ENCODE results near the gene INPP5K. TPM values are rescaled to one million over a fixed set of nuclear protein-coding genes. Genes with fewer than 3 reads are reported as not detected.
"Not testable (repeated sequence)": the region's sequence is repeated elsewhere in the genome, so short reads cannot be mapped to it uniquely, and the experiment has no call there.

Gene INPP5K
- total RNA-seq (2014; rRNA removed; shearing (Covaris generic); ENCODE audit: low replicate concordance): 30.8 and 75.0 TPM in 2 replicates

DNA sequence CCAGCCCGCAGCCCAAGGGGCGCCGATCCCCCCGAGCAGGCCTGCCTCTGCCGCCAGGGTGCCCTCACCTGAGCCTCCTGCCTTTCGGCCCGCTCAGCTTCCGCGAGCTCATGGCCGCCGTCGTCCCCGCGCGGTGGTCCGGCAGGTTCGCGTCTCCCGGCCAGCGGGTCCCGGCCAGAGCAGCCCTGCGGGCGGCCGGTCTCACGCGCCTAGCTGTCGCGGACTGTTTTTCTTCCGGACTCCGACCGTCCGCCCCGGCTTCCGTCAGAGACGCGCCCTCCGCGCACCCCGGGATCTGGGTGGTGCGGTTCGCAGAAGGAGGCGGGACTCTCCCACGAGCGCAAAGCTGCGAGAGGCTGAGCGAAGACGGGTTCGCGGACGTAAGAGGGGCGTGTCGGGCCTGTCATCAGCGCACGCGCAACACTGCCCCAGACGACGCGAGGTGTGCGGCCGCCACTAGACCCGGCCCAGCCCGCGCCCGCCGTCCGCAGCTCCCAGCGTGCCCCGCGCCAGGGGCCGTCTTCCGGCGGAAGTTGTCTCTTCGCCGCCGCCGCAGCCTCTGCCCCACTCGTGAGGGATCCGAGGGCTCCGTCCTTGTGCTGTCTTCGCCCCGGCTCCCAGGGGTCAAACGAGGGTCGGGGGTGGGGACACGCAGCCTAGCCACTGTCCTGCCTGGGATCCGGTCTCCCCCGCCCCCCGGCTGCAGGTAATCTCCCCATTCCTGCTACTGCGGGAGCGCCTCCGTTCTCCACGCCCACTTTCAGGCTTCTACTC lies at the start of gene INPP5K:
Gene INPP5K (minus strand): TSS at position 225 of the 774 bp plus-strand sequence. CDS start 113 bp downstream, at position 112.
- DNase-seq: peak; percentile 94
- H3K27me3 ChIP-seq: no peaks in the 10 kb centered on the region
- H3K9me3 ChIP-seq: no peaks in the 10 kb centered on the region
- no peaks in the 10 kb centered on the region for H3K36me3 ChIP-seq
- peak within 1 kb of the TSS; percentile 96 for H3K4me3 ChIP-seq

DNA sequence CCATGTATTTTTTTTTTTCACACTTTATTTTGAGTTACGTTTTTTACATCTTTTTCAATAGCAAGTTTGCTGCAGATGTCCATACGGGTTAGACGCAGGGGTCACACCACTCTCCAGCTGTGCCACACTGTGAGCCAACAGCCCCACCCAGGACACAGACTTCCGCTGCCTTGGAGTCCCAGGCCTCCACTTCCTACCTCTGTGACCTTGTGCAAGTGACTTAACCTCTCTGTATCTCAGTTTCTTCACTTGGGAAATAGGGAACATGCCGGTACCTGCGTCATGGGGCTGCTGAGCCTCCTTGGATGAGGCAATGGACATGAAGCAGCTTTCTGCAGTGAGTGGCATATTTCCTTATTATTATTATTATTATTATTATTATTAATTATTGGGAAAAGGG lies 49.5 kb upstream of the INPP5K start:
- Histone ChIP-seq H3K9me3 (no peaks in the 10 kb centered on the region), H3K4me3 (no peak overlapping the region), H3K36me3 (no peaks in the 10 kb centered on the region), H3K27me3 (no peaks in the 10 kb centered on the region)
- no peak for DNase-seq

GRCh38 chr17:1563786-1564613 lies 47.6 kb upstream of the INPP5K start:
- H3K9me3 ChIP-seq: no peaks in the 10 kb centered on the region
- H3K27me3 ChIP-seq: no peaks in the 10 kb centered on the region
- no peak for DNase-seq
- H3K36me3 ChIP-seq: no peaks in the 10 kb centered on the region
- no peak overlapping the region for H3K4me3 ChIP-seq

DNA sequence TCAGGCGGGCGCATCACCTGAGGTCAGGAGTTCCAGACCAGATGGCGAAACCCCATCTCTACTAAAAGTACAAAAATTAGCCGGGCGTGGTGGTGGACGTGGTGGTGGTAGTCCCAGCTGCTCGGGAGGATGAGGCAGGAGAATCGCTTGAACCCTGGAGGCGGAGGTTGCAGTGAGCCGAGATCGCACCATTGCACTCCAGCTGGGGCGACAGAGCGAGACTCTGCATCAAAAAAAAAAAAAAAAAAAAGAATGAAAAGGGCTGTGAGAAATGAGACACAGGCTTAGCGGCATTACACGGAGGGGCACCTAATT lies 47.0 kb upstream of the INPP5K start:
- H3K4me3 ChIP-seq, DNase-seq, H3K9me3 ChIP-seq, H3K36me3 ChIP-seq, H3K27me3 ChIP-seq: not testable (repeated sequence)

DNA sequence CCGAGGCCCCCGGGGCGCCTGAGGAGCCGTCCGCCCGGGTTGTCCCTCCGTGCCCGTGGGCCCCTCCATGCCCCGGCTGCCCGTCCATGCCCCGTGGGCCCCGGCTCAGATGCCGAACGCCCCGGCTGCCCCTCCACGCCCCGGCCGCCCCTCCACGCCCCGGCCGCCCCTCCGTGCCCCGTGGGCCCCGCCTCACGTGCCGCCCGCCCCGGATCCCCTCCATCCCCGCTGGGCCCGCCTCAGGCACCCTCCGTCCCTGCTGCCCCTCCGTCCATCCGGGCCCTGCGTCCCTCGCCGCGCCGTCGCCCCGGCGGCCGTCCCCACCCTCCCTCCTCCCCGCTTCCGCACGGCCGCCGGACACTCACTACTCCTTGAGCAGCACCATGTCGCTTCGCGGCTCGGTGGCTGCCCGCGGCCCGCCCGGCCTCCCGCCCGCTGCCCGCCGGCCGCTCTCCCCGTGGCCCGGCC lies 45.8 kb upstream of the INPP5K start:
- Histone ChIP-seq H3K36me3 (no peaks in the 10 kb centered on the region), H3K27me3 (no peaks in the 10 kb centered on the region), H3K9me3 (no peaks in the 10 kb centered on the region), H3K4me3 (peak overlapping the region; percentile 54)
- peak; percentile 30 for DNase-seq

DNA sequence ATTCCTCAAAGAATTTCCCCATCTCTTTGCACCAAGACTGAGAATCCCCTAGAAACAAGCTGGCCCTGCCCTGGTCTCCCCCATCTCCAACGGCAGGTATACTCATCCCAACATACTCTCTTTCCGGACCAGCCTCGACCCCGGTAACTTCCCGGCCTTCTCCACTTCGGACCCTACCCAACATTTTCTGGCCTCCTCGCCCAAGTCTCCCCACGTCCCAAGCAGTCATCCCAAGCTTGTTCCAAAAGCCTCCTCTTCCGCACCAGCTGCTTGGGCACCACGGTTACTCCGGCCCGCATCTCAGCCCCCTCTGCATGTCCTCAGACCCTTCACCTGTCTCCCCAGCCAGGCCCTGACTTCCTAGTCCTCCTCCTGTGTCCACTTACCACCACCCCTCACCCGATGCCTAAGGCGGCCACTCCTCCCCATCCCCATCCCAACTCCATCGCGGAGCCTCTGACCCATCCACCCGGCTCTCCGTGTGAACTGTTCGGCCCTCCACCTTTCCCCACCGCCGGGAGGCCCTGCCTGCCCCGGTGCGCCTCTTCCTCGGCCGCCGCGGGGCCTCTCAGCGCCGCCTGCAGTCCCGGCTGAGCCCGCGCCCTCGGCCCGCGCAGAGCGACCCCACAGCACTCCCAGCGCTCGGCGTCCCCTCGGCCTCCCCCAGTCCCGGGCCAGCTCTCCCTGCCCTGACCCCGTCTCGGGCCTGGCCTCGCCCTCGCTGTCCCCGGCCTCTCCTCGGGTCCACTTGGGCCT lies 45.2 kb upstream of the INPP5K start:
- Histone ChIP-seq H3K36me3 (no peaks in the 10 kb centered on the region), H3K27me3 (no peaks in the 10 kb centered on the region), H3K9me3 (no peaks in the 10 kb centered on the region), H3K4me3 (peak overlapping the region; percentile 54)
- no peak for DNase-seq

DNA sequence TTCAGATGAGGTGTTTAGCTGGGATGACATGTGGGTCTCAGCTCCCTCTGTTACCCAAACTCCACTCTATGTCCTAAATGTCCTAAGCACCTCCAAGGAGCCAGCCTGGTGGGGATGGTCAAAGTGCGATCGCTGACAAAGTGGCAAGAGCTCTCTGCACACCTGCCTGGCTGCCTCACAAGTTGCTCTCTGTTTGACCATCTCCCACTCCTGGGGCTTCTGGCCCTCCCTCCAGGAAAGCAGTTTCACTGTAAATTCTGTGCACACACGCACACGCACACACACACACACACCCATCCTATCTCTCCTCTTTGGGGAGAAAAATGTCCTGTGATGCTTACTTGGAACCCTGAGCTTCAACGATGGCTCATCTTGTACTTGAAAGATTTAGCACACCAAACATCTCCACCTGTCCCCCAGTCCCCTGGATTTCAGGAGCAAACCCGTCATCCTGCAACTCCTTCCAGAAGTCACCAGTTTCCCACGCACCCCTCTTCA lies 44.5 kb upstream of the INPP5K start:
- Histone ChIP-seq H3K36me3 (no peaks in the 10 kb centered on the region), H3K9me3 (no peaks in the 10 kb centered on the region), H3K27me3 (no peaks in the 10 kb centered on the region), H3K4me3 (no peak overlapping the region)
- DNase-seq: no peak

DNA sequence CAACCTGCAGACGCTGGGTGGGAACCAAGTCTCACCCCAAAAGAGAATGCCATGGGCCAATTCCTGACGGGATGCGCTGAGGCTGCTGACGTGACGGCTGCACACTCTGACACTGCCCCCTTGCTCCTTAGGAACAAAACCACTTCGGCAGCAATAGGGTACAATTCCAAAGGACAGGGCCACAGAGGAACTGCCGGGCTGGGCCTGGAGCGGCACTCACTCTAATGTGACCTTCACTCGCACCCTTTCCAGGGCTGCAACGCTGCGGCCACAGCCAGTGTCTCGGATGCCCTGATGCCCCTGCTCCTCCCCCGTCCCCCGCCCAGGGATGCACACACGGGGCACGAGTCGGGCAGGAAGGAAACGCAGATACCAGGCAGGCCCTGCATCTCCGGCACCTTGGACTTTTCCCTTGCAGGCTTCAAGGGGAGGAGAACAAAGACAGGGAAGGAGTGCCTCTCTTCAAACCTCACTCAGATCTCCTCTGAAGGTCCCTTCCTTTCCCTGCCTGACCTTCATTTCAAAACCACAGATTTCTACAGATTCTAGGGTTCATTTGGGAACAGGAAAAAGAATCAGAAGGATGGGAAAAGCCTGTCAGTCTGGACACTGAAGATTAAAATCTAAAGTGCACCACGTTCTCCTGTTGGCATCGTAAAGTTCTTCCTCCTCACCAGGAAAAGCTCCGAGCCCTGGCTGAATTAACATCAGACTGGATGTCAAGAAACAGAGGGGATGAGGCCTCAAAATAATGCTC lies 43.9 kb upstream of the INPP5K start:
- Histone ChIP-seq H3K36me3 (no peaks in the 10 kb centered on the region), H3K27me3 (no peaks in the 10 kb centered on the region), H3K9me3 (no peaks in the 10 kb centered on the region), H3K4me3 (no peak overlapping the region)
- no peak for DNase-seq

- H3K4me3 ChIP-seq: no peak overlapping the region
- no peaks in the 10 kb centered on the region for H3K36me3 ChIP-seq
- no peak for DNase-seq
- H3K27me3 ChIP-seq: no peaks in the 10 kb centered on the region
- no peaks in the 10 kb centered on the region for H3K9me3 ChIP-seq
Observed at GRCh38 chr17:1559047-1560043, 42.9 kb upstream of the INPP5K start.

GRCh38 chr17:1558401-1558800 lies 42.0 kb upstream of the INPP5K start:
- Histone ChIP-seq H3K27me3 (no peaks in the 10 kb centered on the region), H3K4me3 (no peak overlapping the region), H3K36me3 (no peaks in the 10 kb centered on the region; the same call in 1 of the 2 replicates), H3K9me3 (no peaks in the 10 kb centered on the region)
- DNase-seq: no peak

DNA sequence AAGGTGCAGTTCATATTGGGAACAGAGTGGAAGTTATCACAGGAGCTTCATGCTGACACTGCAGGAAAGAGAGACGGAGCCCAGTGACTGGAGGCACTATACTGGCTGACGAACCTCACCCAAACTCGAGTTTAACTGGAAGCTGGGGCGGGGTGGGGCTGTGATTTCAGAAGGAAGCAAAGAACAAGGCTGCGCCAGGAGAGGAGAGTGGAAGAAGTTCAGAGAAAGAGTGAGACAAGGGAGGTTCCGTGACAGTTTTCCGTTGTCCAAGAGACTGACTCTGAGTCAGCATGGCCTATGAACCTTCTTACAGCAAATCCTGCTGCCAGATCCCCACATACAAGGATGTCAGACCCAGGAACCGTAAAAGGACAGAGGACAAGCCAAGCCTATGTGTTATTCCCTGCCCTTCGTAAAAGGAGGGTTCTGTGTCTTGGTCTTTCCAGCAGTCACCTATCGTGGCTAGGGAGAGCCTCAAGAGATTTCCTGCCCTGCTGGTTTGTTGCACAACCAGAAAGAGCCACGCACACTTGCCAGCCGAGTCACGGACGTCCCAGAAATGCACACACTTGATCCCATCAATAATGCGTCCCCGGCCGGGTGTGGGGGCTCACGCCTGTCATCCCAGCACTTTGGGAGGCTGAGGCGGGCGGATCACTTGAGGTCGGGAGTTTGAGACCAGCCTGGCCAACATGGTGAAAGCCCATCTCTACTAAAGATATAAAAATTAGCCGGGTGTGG lies 41.1 kb upstream of the INPP5K start:
- no peaks in the 10 kb centered on the region; the same call in none of the 2 replicates for H3K36me3 ChIP-seq
- no peak for DNase-seq
- no peaks in the 10 kb centered on the region for H3K9me3 ChIP-seq
- no peak overlapping the region for H3K4me3 ChIP-seq
- H3K27me3 ChIP-seq: no peaks in the 10 kb centered on the region

GRCh38 chr17:1555651-1556471 lies 39.4 kb upstream of the INPP5K start:
- Histone ChIP-seq H3K36me3 (peaks cover 3% of the 10 kb centered on the region), H3K9me3 (no peaks in the 10 kb centered on the region), H3K27me3 (no peaks in the 10 kb centered on the region), H3K4me3 (no peak overlapping the region)
- no peak for DNase-seq

GRCh38 chr17:1554751-1555540 lies 38.5 kb upstream of the INPP5K start:
- no peak for DNase-seq
- Histone ChIP-seq H3K4me3 (no peak overlapping the region), H3K36me3 (peaks cover 3% of the 10 kb centered on the region), H3K27me3 (no peaks in the 10 kb centered on the region), H3K9me3 (no peaks in the 10 kb centered on the region)

Data from MG63 (cell line).